ENCODE measurements around the gene KIRREL3.

Gene KIRREL3

GRCh38 chr11:126634963-126635362 is 365.6 kb downstream of the KIRREL3 start:
- DNase-seq (ENCODE audit: low read depth) = no peak

DNA sequence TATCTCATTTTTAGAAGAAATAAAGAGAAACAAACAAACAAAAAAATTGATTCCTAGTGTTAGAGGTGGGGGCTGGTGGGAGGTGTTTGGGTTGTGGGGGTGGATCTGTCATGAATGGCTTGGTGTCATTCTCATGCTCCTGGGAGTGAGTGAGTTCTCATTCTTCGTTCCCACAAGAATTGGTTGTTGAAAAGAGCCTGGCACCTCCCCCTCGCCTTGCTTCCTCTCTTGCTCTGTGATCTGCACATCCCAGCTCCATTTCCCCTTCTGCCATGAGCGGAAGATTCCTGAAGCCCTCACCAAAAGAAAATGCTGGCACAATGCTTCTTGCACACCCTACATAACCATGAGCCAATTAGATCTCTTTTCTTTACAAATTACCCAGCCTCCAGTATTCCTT is 367.2 kb downstream of the KIRREL3 start:
- no peak for DNase-seq (ENCODE audit: low read depth)

GRCh38 chr11:126630893-126631798 is 369.4 kb downstream of the KIRREL3 start:
- no peak for DNase-seq (ENCODE audit: low read depth)

- DNase-seq (ENCODE audit: low read depth) = no peak
Observed at GRCh38 chr11:126630488-126630887, 370.1 kb downstream of the KIRREL3 start.

GRCh38 chr11:126628790-126629621 is 371.6 kb downstream of the KIRREL3 start:
- DNase-seq (ENCODE audit: low read depth) = peak; percentile 95

- DNase-seq (ENCODE audit: low read depth) = no peak
Observed at GRCh38 chr11:126628450-126628789, 372.1 kb downstream of the KIRREL3 start.

- no peak for DNase-seq (ENCODE audit: low read depth)
Observed at GRCh38 chr11:126627421-126627820, 373.1 kb downstream of the KIRREL3 start.

- no peak for DNase-seq (ENCODE audit: low read depth)
Observed at GRCh38 chr11:126624506-126624905, 376.1 kb downstream of the KIRREL3 start.

- no peak for DNase-seq (ENCODE audit: low read depth)
Observed at GRCh38 chr11:126619516-126619915, 381.1 kb downstream of the KIRREL3 start.

- no peak for DNase-seq (ENCODE audit: low read depth)
Observed at GRCh38 chr11:126615845-126616244, 384.7 kb downstream of the KIRREL3 start.

DNA sequence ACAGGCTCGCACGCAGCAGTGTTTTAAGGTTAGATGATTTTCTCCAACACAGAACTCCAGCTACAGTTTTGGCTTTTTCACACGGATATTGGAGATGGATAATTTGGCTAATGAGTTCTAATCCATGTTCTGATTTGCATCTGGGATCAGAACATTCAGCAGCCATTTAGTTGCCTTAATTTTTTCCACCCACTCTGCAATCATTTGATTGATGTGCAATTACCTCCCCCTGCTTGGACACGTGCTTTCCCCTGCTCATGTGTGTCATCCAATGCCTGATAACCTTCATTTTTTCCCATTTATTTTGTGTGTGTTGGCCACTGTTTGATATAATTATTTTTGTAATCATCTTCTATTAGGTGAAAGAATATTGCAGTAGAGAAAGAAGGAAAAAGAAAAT is 387.3 kb downstream of the KIRREL3 start:
- no peak for DNase-seq (ENCODE audit: low read depth)

DNA sequence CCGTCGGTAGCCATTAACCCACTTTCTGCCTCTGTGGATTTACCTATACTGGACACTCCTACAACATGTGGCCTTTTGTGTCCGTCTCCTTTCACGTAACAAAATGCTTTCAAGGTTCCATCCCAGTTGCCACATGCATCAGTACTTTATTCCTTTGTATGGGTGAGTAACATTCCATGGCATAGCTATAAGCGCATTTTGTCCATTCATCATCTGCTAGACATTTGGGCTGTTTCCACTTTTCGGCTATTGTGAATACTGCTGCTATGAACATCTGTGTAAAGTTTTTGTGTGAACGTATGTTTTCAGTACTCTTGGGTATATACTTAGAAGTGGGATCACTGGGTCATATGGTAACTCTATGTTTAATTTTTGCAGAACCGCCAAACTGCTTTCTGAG is 387.9 kb downstream of the KIRREL3 start:
- DNase-seq (ENCODE audit: low read depth) = no peak

DNA sequence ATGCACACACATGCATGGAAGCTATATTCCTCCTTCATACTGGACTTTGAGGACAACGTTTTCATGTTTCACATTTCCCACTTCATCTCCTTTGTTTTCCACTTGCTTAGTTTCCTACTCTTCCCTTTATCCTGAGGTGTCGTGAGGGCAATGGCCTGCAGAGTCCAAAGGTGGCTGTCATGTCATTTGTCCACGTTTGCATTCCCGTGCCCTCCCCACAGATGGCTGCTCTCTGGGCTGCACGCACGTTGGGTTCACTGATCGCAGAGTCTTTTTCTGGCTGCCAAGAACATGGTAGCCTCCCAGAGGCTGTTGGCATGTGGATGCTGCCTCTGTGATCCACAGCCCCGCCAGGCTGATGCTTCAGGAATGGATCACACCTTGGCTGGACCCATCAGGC is 389.1 kb downstream of the KIRREL3 start:
- DNase-seq (ENCODE audit: low read depth) = no peak

DNA sequence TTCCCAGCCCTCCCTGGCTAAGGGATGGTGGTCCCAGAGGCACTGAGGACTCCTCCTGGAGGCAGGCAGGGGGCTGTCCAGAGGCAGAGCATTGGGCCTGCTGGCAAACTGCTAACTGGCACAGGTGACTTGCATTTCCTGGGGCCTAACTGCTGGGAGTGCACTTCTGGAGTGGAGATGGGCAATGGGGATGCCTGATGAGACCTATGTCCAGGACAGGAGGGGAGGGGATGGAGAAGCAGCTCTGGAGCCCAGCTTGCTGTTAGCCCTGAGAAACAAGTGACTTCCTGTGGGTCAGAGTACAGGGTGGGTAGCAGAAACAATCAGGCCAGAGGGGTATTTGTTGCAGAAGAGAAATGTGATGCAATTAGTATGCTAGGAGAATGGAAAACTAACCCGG is 391.9 kb downstream of the KIRREL3 start:
- no peak for DNase-seq (ENCODE audit: low read depth)

GRCh38 chr11:126607776-126608541 is 392.6 kb downstream of the KIRREL3 start:
- no peak for DNase-seq (ENCODE audit: low read depth)

GRCh38 chr11:126607374-126607773 is 393.2 kb downstream of the KIRREL3 start:
- peak; percentile 59 for DNase-seq (ENCODE audit: low read depth)

GRCh38 chr11:126606484-126606883 is 394.1 kb downstream of the KIRREL3 start:
- DNase-seq (ENCODE audit: low read depth) = no peak

GRCh38 chr11:126604461-126604860 is 396.1 kb downstream of the KIRREL3 start:
- no peak for DNase-seq (ENCODE audit: low read depth)

DNA sequence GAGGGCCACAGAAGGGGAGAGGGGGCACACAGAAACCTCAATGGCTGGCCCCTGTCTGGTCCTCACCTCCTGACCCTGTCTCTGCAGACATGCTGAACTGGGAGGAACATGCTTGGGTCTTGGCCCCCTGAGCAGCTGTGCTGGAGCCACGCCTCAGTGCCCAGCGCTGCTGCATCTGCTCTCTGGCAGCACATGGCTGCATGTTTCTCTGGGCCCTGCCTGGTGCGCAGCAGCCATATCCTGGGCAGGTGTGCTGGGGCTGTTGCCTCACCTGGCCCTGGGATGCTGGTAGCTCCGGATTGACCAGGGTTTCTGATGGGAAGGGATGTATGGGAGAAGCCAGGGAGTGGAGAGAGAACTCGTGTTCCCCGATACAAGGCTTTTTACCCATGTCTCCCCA is 397.1 kb downstream of the KIRREL3 start:
- DNase-seq (ENCODE audit: low read depth) = no peak

- no peak for DNase-seq (ENCODE audit: low read depth)
Observed at GRCh38 chr11:126602993-126603392, 397.6 kb downstream of the KIRREL3 start.

GRCh38 chr11:126602349-126602940 is 398.1 kb downstream of the KIRREL3 start:
- DNase-seq (ENCODE audit: low read depth) = no peak
